Sigmoid colon (tissue), 7 donors: ENCODE measurements around the gene CHI3L2. TPM values are rescaled to one million over a fixed set of nuclear protein-coding genes. Genes with fewer than 3 reads are reported as not detected.

ENCODE experiments used
- DNase-seq: peaks from one replicate; pipeline ENCODE4 v3.0.0-alpha.2; 2019
- H3K27ac ChIP-seq, 4 donors: fragments of 200-600 bp; sonication (generic); one replicate each; pipeline ENCODE4 v1.5.1; 2016 to 2019; ENCODE audit warnings: mild to moderate bottlenecking in 1 of 4
- H3K27me3 ChIP-seq, 3 donors: fragments of 200-600 bp; sonication (generic); one replicate each; pipeline ENCODE4 v1.5.1; 2019; ENCODE audit warnings: mild to moderate bottlenecking in 1 of 3
- H3K36me3 ChIP-seq, 4 donors: fragments of 200-600 bp; sonication (generic); one replicate each; pipeline ENCODE4 v1.5.1; 2016 to 2019
- H3K4me1 ChIP-seq, 4 donors: fragments of 200-600 bp; sonication (generic); one replicate each; pipeline ENCODE4 v1.5.1; 2017 to 2019
- H3K4me3 ChIP-seq, 4 donors: fragments of 200-600 bp; sonication (generic); one replicate each; pipeline ENCODE4 v1.5.1; 2017 to 2019; ENCODE audit warnings: mild to moderate bottlenecking in 2 of 4, moderate library complexity in 1 of 4
- H3K9me3 ChIP-seq, 4 donors: fragments of 200-600 bp in 3 of 4; sonication (generic) in 3 of 4; one replicate each; pipeline versions ENCODE4 v1.5.1 to v1.6.1; 2013 to 2019
- CTCF ChIP-seq, 4 experiments: fragments of 450-650 bp in 3 of 4; fragments of 200-600 bp in 1 of 4; IDR thresholded peaks; one replicate each; pipeline ENCODE4 v1.5.1; 2016 to 2019; ENCODE audit warnings: antibody characterized with exemption in 4 of 4, mild to moderate bottlenecking in 3 of 4, moderate library complexity in 2 of 4
- EP300 ChIP-seq, 4 donors: sonication (generic); formaldehyde crosslinking; IDR thresholded peaks; one replicate each; pipeline ENCODE4 v1.6.1; 2017; ENCODE audit warnings: antibody characterized with exemption in 4 of 4
- POLR2A ChIP-seq, 2 donors: fragments of 450-650 bp; IDR thresholded peaks; one replicate each; pipeline ENCODE4 v1.6.1; 2016; ENCODE audit warnings: antibody characterized with exemption in 2 of 2, mild to moderate bottlenecking in 2 of 2, moderate library complexity in 2 of 2
- POLR2AphosphoS5 ChIP-seq, 4 donors: sonication (generic); formaldehyde crosslinking; IDR thresholded peaks; one replicate each; pipeline ENCODE4 v1.6.1; 2017; ENCODE audit warnings: antibody characterized with exemption in 4 of 4
- WGBS, 2 donors: extraction: QIAGEN DNeasy Blood & Tissue Kit; methylation state at CpG; one replicate each; pipeline ENCODE4 v1.1.7; 2013; 5-methylcytosine and 5-hydroxymethylcytosine counted together
- intact Hi-C: fragments of 100-400 bp; cut with DNase I; formaldehyde crosslinking; loops from one replicate; pipeline ENCODE4 v1.15.1; 2023
- polyA plus RNA-seq, 3 donors: library from polyadenylated mRNA; stranded (reverse); fragments of 200-250 nt; gene quantifications; one replicate each; pipeline ENCODE4 v1.2.3, GENCODE V29; 2013
- total RNA-seq, 4 donors: library from RNA; depleted of rRNA; stranded (reverse); fragments of >200 nt; gene quantifications; one replicate each; pipeline ENCODE4 v1.1.0, GENCODE V29; 2016
- donor health status: healthy with polysubstance abuse.
- donor health status: Bipolar disorder and iron deficiency.
- donor health status: healthy.

The CHI3L2 gene
- total and polyA plus RNA-seq, 7 donors, result 0.71 to 11.0 (median 2.2) TPM; not detected in 3

GRCh38 chr1:111241797-111242196, 14.3 kb downstream of the CHI3L2 start:
- no peak overlapping the region for H3K27ac ChIP-seq
- no peak for DNase-seq
- no peaks in the 10 kb centered on the region for H3K4me1 ChIP-seq
- intact Hi-C loops, result no loop called here
- WGBS, 2 donors, result 89 to 95% methylated on average over 2 of the region's 2 CpGs
- no peaks in the 10 kb centered on the region for H3K27me3 ChIP-seq
- no peaks in the 10 kb centered on the region for H3K9me3 ChIP-seq
- no peak overlapping the region for H3K4me3 ChIP-seq
- TF ChIP-seq POLR2AphosphoS5 (IDR thresholded peaks at IDR 0.05), result no peak
- TF ChIP-seq EP300 (IDR thresholded peaks at IDR 0.05), result no peak
- no peak for TF ChIP-seq CTCF (IDR thresholded peaks at IDR 0.05)
- no peak for TF ChIP-seq POLR2A (IDR thresholded peaks at IDR 0.05)
- H3K36me3 ChIP-seq, result no peaks in the 10 kb centered on the region

- Histone ChIP-seq H3K27me3 (no peaks in the 10 kb centered on the region), H3K27ac (no peak overlapping the region), H3K4me1 (no peaks in the 10 kb centered on the region), H3K9me3 (no peaks in the 10 kb centered on the region), H3K4me3 (no peak overlapping the region), H3K36me3 (no peaks in the 10 kb centered on the region)
- no peak for DNase-seq
- TF ChIP-seq EP300 (IDR thresholded peaks at IDR 0.05) (no peak), CTCF (IDR thresholded peaks at IDR 0.05) (no peak), POLR2AphosphoS5 (IDR thresholded peaks at IDR 0.05) (no peak), POLR2A (IDR thresholded peaks at IDR 0.05) (no peak)
- intact Hi-C loops, result no loop called here
- 53 to 57% methylated on average over 4 of the region's 4 CpGs for WGBS, 2 donors
Observed at GRCh38 chr1:111242805-111243523, 15.5 kb downstream of the CHI3L2 start.

GRCh38 chr1:111247125-111247838, 19.8 kb downstream of the CHI3L2 start:
- H3K4me3 ChIP-seq, result no peak overlapping the region
- no peaks in the 10 kb centered on the region for H3K27me3 ChIP-seq
- WGBS, 2 donors, result 70 to 82% methylated on average over 5 of the region's 5 CpGs
- H3K36me3 ChIP-seq, result no peaks in the 10 kb centered on the region
- TF ChIP-seq EP300 (IDR thresholded peaks at IDR 0.05) (no peak), POLR2A (IDR thresholded peaks at IDR 0.05) (no peak), POLR2AphosphoS5 (IDR thresholded peaks at IDR 0.05) (no peak), CTCF (IDR thresholded peaks at IDR 0.05) (no peak)
- H3K9me3 ChIP-seq, result no peaks in the 10 kb centered on the region
- no peaks in the 10 kb centered on the region for H3K4me1 ChIP-seq
- DNase-seq, result no peak
- no peak overlapping the region for H3K27ac ChIP-seq
- intact Hi-C loops, result no loop called here

GRCh38 chr1:111249960-111250359, 22.4 kb downstream of the CHI3L2 start:
- intact Hi-C loops, result no loop called here
- Histone ChIP-seq H3K27ac (no peak overlapping the region), H3K36me3 (no peaks in the 10 kb centered on the region), H3K9me3 (no peaks in the 10 kb centered on the region), H3K27me3 (no peaks in the 10 kb centered on the region), H3K4me3 (no peak overlapping the region), H3K4me1 (no peaks in the 10 kb centered on the region)
- no peak for TF ChIP-seq POLR2A (IDR thresholded peaks at IDR 0.05)
- TF ChIP-seq CTCF (IDR thresholded peaks at IDR 0.05), result no peak
- TF ChIP-seq EP300 (IDR thresholded peaks at IDR 0.05), result no peak
- no peak for TF ChIP-seq POLR2AphosphoS5 (IDR thresholded peaks at IDR 0.05)
- DNase-seq, result no peak
- 65 to 79% methylated on average over 4 of the region's 4 CpGs for WGBS, 2 donors
